ENCODE measurements around the gene DACT1.

DNA sequence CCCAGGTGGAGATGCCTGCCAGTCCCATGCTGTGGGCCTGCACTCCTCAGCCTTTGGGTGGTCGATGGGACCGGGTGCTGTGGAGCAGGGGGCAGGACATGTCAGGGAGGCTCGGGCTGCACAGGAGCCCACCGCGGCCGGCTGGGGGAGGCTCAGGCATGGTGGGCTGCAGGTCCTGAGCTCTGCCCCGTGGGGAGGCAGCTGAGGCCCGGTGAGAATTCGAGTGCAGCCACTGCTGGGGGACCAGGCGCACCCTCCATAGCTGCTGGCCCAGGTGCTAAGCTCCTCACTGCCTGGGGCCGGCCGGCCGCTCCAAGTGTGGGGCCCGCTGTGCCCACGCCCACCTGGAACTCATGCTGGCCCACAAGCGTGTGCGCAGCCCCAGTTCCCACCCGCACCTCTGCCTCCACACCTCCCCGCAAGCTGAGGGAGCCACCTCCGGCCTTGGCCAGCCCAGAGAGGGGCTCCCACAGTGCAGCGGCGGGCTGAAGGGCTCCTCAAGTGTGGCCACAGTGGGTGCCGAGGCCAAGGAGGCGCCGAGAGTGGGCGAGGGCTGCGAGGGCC lies 49.6 kb downstream of the DACT1 start:
- TF ChIP-seq, protein P1, sequence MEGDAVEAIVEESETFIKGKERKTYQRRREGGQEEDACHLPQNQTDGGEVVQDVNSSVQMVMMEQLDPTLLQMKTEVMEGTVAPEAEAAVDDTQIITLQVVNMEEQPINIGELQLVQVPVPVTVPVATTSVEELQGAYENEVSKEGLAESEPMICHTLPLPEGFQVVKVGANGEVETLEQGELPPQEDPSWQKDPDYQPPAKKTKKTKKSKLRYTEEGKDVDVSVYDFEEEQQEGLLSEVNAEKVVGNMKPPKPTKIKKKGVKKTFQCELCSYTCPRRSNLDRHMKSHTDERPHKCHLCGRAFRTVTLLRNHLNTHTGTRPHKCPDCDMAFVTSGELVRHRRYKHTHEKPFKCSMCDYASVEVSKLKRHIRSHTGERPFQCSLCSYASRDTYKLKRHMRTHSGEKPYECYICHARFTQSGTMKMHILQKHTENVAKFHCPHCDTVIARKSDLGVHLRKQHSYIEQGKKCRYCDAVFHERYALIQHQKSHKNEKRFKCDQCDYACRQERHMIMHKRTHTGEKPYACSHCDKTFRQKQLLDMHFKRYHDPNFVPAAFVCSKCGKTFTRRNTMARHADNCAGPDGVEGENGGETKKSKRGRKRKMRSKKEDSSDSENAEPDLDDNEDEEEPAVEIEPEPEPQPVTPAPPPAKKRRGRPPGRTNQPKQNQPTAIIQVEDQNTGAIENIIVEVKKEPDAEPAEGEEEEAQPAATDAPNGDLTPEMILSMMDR (IDR thresholded peaks at IDR 0.05), result no peak
- no peak for TF ChIP-seq POLR2A (IDR thresholded peaks at IDR 0.05)

Data from lower leg skin (tissue), 3 donors.